A549 (cell line): ENCODE data around the gene ATP8B2.

Experiments used
- CBX2 ChIP-seq: fragments of 200-600 bp; sonication (generic); IDR thresholded peaks from 2 replicates; pipeline ENCODE4 v1.6.1; 2016; ENCODE audit warnings: low read depth, mild to moderate bottlenecking, borderline replicate concordance
- EP300 ChIP-seq, 2 experiments: fragments of >200 bp; sonication (Bioruptor Twin); formaldehyde crosslinking; IDR thresholded peaks; 2 replicates in 1 of 2; 3 replicates in 1 of 2; pipeline ENCODE4 v1.6.1; 2016 to 2017
- KDM5A ChIP-seq: fragments of 200-600 bp; sonication (generic); IDR thresholded peaks from 2 replicates; pipeline ENCODE4 v1.6.1; 2016; ENCODE audit warnings: antibody characterized with exemption, mild to moderate bottlenecking
- POLR2A ChIP-seq: IDR thresholded peaks from 2 replicates; pipeline ENCODE4 v1.6.1; 2012; ENCODE audit warnings: mild to moderate bottlenecking, low read length
- RFX5 ChIP-seq: fragments of 450-650 bp; IDR thresholded peaks from 2 replicates; pipeline ENCODE4 v1.7.1; 2014; ENCODE audit warnings: antibody characterized with exemption, mild to moderate bottlenecking, moderate library complexity
- SREBF2 ChIP-seq: fragments of 450-650 bp; IDR thresholded peaks from 2 replicates; pipeline ENCODE4 v1.6.1; 2014; ENCODE audit warnings: mild to moderate bottlenecking, moderate library complexity
- TP53 ChIP-seq: fragments of 250-450 bp; sonication (Bioruptor Pico); IDR thresholded peaks from 2 replicates; pipeline ENCODE4 v1.5.0; 2021; ENCODE audit warnings: mild to moderate bottlenecking, moderate library complexity
- TF ChIP-seq, protein P1 (sequence below): fragments of >200 bp; sonication (Bioruptor Twin); formaldehyde crosslinking; IDR thresholded peaks from 3 replicates; pipeline ENCODE4 v1.5.1; 2016
- TF ChIP-seq, protein P2 (sequence below): fragments of 150-350 bp; IDR thresholded peaks from 2 replicates; pipeline ENCODE4 v1.6.1; 2014; ENCODE audit warnings: low read depth, mild to moderate bottlenecking, low read length
- TF ChIP-seq, protein P3 (sequence below): IDR thresholded peaks from 2 replicates; pipeline ENCODE4 v1.6.1; 2012
- TF ChIP-seq, protein P4 (sequence below): fragments of 250-450 bp; sonication (Bioruptor Pico); IDR thresholded peaks from 2 replicates; pipeline ENCODE4 v1.5.0; 2021; ENCODE audit warnings: mild to moderate bottlenecking, moderate library complexity, borderline replicate concordance

DNA sequence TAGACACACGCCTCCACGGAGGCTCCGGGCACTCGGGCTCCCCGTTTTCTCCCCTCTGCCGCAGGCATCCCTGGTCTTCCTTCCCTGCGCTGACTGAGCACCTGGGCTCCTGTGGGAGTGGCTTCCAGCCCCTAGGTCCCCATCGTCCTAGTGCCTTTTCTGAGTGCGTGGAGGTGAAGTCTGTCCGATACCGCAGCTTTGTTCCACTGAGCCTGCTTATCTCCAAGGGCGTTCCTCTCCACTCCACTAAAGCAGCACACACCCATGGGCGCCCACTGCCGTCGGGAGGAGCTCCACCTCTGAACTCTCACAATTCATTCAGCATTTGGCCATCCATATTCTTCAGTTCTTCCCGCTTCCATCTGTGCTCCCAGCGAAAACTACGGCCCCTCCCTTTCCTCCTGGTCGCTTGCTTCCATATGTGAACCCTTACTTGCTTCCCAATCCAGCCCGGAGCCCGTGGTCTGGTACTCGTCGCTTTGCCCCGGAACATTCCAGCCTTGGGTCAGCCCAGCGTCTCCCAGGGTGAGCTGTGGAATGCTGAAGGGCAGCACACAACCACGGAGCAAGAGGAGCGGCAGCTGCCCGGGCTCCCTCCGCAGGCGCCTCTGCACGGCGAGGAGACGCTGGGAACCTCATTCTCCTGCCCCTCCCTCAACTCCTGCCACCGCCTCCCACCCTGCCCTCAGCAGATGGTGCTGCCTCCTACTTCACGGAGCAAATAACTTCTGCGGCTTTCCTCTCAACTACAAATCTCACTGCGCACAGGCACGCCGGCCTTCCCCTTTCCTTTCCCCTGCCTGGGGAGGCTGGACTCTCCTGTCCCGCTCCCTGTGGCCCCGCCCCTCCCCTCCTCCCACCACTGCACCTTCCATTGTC lies 27.5 kb downstream of the ATP8B2 start:
- TF ChIP-seq, protein P1, sequence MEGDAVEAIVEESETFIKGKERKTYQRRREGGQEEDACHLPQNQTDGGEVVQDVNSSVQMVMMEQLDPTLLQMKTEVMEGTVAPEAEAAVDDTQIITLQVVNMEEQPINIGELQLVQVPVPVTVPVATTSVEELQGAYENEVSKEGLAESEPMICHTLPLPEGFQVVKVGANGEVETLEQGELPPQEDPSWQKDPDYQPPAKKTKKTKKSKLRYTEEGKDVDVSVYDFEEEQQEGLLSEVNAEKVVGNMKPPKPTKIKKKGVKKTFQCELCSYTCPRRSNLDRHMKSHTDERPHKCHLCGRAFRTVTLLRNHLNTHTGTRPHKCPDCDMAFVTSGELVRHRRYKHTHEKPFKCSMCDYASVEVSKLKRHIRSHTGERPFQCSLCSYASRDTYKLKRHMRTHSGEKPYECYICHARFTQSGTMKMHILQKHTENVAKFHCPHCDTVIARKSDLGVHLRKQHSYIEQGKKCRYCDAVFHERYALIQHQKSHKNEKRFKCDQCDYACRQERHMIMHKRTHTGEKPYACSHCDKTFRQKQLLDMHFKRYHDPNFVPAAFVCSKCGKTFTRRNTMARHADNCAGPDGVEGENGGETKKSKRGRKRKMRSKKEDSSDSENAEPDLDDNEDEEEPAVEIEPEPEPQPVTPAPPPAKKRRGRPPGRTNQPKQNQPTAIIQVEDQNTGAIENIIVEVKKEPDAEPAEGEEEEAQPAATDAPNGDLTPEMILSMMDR, result no peak
- TF ChIP-seq RFX5 (no peak), POLR2A (no peak), TP53 (CRISPR knock-in tag) (no peak), CBX2 (no peak), KDM5A (no peak), SREBF2 (no peak), EP300 (IDR thresholded peaks at IDR 0.05) (no peak)
- TF ChIP-seq, protein P2, sequence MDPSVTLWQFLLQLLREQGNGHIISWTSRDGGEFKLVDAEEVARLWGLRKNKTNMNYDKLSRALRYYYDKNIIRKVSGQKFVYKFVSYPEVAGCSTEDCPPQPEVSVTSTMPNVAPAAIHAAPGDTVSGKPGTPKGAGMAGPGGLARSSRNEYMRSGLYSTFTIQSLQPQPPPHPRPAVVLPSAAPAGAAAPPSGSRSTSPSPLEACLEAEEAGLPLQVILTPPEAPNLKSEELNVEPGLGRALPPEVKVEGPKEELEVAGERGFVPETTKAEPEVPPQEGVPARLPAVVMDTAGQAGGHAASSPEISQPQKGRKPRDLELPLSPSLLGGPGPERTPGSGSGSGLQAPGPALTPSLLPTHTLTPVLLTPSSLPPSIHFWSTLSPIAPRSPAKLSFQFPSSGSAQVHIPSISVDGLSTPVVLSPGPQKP, result no peak
- TF ChIP-seq, protein P3, sequence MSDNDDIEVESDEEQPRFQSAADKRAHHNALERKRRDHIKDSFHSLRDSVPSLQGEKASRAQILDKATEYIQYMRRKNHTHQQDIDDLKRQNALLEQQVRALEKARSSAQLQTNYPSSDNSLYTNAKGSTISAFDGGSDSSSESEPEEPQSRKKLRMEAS, result no peak
- TF ChIP-seq, protein P4, sequence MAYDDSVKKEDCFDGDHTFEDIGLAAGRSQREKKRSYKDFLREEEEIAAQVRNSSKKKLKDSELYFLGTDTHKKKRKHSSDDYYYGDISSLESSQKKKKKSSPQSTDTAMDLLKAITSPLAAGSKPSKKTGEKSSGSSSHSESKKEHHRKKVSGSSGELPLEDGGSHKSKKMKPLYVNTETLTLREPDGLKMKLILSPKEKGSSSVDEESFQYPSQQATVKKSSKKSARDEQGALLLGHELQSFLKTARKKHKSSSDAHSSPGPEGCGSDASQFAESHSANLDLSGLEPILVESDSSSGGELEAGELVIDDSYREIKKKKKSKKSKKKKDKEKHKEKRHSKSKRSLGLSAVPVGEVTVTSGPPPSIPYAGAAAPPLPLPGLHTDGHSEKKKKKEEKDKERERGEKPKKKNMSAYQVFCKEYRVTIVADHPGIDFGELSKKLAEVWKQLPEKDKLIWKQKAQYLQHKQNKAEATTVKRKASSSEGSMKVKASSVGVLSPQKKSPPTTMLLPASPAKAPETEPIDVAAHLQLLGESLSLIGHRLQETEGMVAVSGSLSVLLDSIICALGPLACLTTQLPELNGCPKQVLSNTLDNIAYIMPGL (CRISPR knock-in tag), result no peak
